Neuron (in vitro differentiated cells): Measurements from ENCODE around the gene POLE.

Experiments used
- H2AFZ ChIP-seq: one replicate; pipeline ENCODE4 v1.6.1; 2013; ENCODE audit warnings: low read depth, mild to moderate bottlenecking, inconsistent platforms, low read length, moderate library complexity
- H3K27me3 ChIP-seq: one replicate; pipeline ENCODE4 v1.6.1; 2013; ENCODE audit warnings: low read length; ENCODE audit not compliant: insufficient read depth
- H3K36me3 ChIP-seq: one replicate; pipeline ENCODE4 v1.6.1; 2013; ENCODE audit warnings: low read length; ENCODE audit not compliant: insufficient read depth
- H3K4me1 ChIP-seq: one replicate; pipeline ENCODE4 v1.6.1; 2013; ENCODE audit warnings: low read length; ENCODE audit not compliant: insufficient read depth
- H3K4me3 ChIP-seq: 2 replicates; pipeline ENCODE4 v1.5.1; 2013; ENCODE audit warnings: mild to moderate bottlenecking, low read length, moderate library complexity
- H3K9me3 ChIP-seq: one replicate; pipeline ENCODE4 v1.6.1; 2013; ENCODE audit warnings: low read length

Gene POLE

GRCh38 chr12:132649226-132649945 lies 37.8 kb downstream of the POLE start:
- Histone ChIP-seq H3K9me3 (no peaks in the 10 kb centered on the region), H3K27me3 (no peaks in the 10 kb centered on the region), H3K36me3 (peaks cover 82% of the 10 kb centered on the region), H2AFZ (no peak overlapping the region), H3K4me1 (no peaks in the 10 kb centered on the region), H3K4me3 (no peak overlapping the region)

DNA sequence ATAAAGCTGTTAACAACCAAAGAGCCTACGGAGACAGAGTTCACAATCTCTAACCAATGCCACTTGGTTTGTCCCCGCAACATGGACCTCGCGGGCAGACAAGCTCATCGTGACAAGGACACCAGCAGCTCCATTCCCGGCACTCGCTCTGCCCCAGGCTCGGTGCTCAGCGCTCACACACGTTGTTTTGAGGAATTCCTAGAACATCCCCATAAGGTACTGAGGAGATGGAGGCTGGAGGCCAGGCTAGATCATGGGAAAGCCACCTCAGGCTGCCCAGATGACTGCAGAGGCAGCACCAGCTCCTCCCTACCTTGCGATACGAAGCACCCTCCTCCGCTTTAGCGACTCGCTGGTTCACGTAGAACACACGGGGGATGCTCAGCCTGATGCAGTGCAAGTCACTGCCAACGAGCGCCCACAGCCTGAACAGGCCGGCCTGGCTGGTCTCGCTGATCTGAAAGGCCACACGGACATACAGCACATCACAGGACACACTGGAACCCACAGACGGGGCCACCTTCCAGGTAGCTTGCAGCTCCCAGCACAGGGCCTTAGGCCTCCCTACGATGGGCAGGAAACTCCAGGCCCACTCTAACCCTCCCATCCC lies 38.4 kb downstream of the POLE start:
- H3K4me3 ChIP-seq, result no peak overlapping the region
- H3K9me3 ChIP-seq, result no peaks in the 10 kb centered on the region
- no peaks in the 10 kb centered on the region for H3K27me3 ChIP-seq
- H3K4me1 ChIP-seq, result no peaks in the 10 kb centered on the region
- no peak overlapping the region for H2AFZ ChIP-seq
- H3K36me3 ChIP-seq, result peaks cover 80% of the 10 kb centered on the region

- peaks cover 80% of the 10 kb centered on the region for H3K36me3 ChIP-seq
- no peaks in the 10 kb centered on the region for H3K4me1 ChIP-seq
- H3K4me3 ChIP-seq, result no peak overlapping the region
- H3K27me3 ChIP-seq, result no peaks in the 10 kb centered on the region
- H3K9me3 ChIP-seq, result no peaks in the 10 kb centered on the region
- no peak overlapping the region for H2AFZ ChIP-seq
These were observed 39.3 kb downstream of the POLE start for GRCh38 chr12:132647858-132648257.

GRCh38 chr12:132646850-132647249 lies 40.3 kb downstream of the POLE start:
- Histone ChIP-seq H3K4me1 (no peaks in the 10 kb centered on the region), H3K27me3 (no peaks in the 10 kb centered on the region), H3K9me3 (no peaks in the 10 kb centered on the region), H3K36me3 (peaks cover 81% of the 10 kb centered on the region), H2AFZ (no peak overlapping the region), H3K4me3 (no peak overlapping the region)

- Histone ChIP-seq H3K36me3 (peaks cover 72% of the 10 kb centered on the region), H2AFZ (no peak overlapping the region), H3K27me3 (no peaks in the 10 kb centered on the region), H3K4me3 (no peak overlapping the region), H3K4me1 (no peaks in the 10 kb centered on the region), H3K9me3 (no peaks in the 10 kb centered on the region)
These were observed 44.0 kb downstream of the POLE start for GRCh38 chr12:132642846-132643835.

GRCh38 chr12:132641811-132642650 lies 45.1 kb downstream of the POLE start:
- no peak overlapping the region for H2AFZ ChIP-seq
- H3K36me3 ChIP-seq, result peaks cover 73% of the 10 kb centered on the region

DNA sequence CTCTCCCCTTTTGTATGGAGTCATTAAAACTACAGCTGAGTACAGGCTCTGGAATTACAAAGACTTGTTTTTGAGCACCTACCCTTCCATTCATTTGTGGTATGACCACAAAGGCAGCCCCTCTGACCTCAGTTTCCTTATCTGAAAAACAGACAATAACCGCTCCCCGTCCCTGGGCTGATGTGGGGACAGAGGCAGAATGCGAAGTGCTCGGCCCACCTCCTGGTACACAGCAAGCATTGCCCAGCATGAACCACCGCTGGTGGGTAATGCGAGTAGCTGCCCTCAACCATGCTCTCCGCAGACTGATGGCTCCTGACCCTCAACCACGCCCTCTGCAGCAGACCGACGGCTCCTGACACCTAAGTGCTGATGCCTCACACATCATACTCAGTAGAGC lies 46.2 kb downstream of the POLE start:
- no peak overlapping the region for H3K4me3 ChIP-seq
- peaks cover 73% of the 10 kb centered on the region for H3K36me3 ChIP-seq
- H2AFZ ChIP-seq, result no peak overlapping the region
- H3K4me1 ChIP-seq, result no peaks in the 10 kb centered on the region
- H3K9me3 ChIP-seq, result no peaks in the 10 kb centered on the region
- H3K27me3 ChIP-seq, result no peaks in the 10 kb centered on the region

More at GRCh38 chr12:132641811-132642650, 45.1 kb downstream of the POLE start:
- H3K4me3 ChIP-seq, result no peak overlapping the region
- H3K9me3 ChIP-seq, result no peaks in the 10 kb centered on the region
- H3K4me1 ChIP-seq, result no peaks in the 10 kb centered on the region
- no peaks in the 10 kb centered on the region for H3K27me3 ChIP-seq

- Histone ChIP-seq H3K27me3 (no peaks in the 10 kb centered on the region), H3K4me1 (peaks cover under 1% of the 10 kb centered on the region), H3K9me3 (no peaks in the 10 kb centered on the region), H3K4me3 (no peak overlapping the region), H3K36me3 (peaks cover 76% of the 10 kb centered on the region), H2AFZ (no peak overlapping the region)
These were observed 47.1 kb downstream of the POLE start for GRCh38 chr12:132639956-132640520.

- H3K4me3 ChIP-seq, result no peak overlapping the region
- H2AFZ ChIP-seq, result no peak overlapping the region
- no peaks in the 10 kb centered on the region for H3K9me3 ChIP-seq
- peaks cover 83% of the 10 kb centered on the region for H3K36me3 ChIP-seq
- peaks cover 13% of the 10 kb centered on the region for H3K4me1 ChIP-seq
- no peaks in the 10 kb centered on the region for H3K27me3 ChIP-seq
These were observed 48.4 kb downstream of the POLE start for GRCh38 chr12:132638541-132639408.

DNA sequence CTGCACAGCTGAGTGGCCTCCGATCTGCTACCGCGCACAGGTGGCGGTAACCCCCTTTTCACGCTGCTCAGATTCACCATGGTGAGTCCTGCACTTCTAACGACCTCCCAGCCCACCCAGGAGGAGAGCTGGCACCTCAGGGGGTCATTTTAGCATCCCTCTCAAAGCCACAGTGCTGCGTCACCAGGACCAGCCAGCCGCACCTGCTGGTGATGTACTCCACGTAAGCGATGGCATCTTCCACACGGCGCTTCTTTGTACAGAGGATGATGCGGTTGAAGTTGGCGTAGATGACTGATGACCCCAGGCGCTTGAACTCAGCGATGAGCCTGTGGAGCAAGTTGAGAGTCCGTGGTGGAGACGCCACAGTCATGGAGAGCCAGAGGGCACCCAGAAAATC lies 49.3 kb downstream of the POLE start:
- no peak overlapping the region for H2AFZ ChIP-seq
- H3K27me3 ChIP-seq, result no peaks in the 10 kb centered on the region
- H3K36me3 ChIP-seq, result peaks cover 81% of the 10 kb centered on the region
- H3K4me3 ChIP-seq, result no peak overlapping the region
- peaks cover 18% of the 10 kb centered on the region for H3K4me1 ChIP-seq
- H3K9me3 ChIP-seq, result no peaks in the 10 kb centered on the region

DNA sequence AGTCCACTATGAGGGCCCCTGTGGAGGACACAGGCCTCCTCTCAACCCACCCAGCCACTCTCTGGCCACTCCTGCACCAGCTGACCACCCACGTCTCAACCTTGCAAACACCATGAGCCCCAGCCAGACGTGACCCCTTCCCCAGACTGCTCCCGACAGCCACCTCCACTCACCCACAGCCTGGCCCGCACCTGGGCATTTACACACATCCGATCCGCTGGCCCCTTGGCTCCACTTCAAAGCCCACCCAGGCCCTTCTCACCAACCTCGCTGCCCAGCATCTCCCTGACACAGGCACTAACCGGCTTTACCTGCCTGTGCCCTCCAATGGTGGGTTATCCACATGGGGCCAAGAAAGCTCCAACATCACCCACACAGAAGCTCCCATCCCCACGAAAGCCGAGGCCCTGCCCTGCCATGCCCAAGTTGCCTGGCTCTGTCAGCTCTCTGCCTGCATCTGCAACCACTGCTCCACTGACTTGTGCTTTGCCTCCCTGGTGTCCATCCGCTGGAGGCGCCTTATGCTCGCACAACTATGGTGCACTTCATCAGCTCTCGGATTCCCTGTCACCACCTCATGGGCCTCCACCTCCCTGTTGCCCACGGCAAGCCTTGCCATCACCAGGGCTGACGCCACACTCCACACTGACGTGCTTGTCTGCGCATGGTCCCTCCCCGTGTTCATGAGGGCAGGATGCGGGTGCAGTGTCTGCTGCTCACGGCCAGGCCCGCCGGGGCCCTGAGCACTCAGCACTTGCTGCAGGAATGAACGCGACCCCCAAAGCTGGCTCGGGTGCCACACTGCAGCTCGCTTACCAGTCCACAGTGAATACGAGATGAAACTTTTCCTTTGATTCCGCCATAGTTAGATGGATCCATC lies 51.8 kb downstream of the POLE start:
- Histone ChIP-seq H3K4me3 (no peak overlapping the region), H2AFZ (no peak overlapping the region), H3K36me3 (peaks cover 81% of the 10 kb centered on the region), H3K9me3 (no peaks in the 10 kb centered on the region), H3K4me1 (peaks cover 18% of the 10 kb centered on the region), H3K27me3 (no peaks in the 10 kb centered on the region)
